DMS79 (cell line): Measurements from ENCODE around the gene MGA.
A peak's percentile ranks its signal among the peaks of the same experiment; 100 is the strongest.

ENCODE experiments used
- DNase-seq: peaks from one replicate; lab custom pipeline; 2025; lab: John Stamatoyannopoulos, UW

Gene MGA

DNA sequence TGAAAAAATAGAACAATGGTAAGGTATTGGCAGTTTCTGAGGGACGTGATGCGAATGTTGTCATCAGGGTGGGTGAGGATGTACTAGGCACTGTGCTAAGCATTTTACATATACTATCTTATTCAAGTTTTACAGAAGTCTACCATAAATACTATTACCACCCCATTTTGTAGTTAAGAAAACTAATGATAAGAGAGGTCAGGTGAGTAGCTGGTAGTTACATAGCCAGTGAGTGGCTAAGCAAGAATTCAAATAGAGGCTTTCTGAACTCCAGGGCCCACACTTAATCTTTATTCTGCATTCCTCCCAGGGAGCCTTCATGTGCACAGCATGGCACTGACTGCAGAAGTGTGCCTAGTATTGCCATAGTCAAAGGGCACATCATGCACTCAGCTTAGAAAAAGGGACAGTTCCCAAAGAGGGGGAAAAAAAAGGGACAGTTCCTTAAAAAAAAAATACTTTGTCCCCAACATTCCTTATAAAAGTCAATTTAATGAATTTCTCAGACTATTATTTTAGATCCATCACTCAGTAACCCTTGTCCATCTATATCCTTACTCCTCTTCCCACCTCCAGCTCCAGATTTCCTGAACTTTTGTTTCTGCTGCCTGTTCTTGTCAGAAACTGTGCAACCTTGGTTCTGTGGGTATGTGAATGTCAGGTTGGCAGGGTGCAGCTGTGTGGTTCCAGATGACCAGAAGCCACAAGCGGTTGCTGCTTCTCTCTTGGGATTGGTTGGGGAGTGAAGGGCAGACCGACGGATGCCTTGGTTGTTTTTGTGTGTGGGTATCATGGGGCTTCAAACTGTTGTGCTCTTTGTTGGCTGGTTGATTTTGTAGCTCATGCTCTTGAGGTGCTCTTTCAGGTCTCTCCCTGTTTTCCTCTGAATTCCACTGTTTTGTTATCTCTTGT is 122.4 kb downstream of the MGA start:
- DNase-seq, result no peak

DNA sequence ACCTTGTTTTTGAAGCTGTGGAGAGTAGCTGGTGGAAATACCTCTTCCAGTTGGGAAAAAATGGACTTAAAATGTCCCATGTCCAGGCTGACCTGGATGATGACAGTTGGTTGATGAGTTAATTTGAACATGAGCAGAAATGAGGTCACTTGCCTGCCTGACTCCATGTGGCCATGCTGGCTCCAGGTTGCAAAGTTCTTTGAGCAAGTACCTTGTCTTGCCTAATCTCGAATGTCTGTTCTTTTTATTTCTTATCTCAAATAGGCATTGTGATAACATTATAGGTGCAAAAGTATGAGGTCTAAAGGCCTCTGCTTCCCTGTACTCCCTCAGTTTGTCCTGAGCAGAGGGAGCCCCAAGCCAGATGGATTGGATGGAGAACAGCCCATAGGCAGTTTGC is 123.1 kb downstream of the MGA start:
- no peak for DNase-seq

DNA sequence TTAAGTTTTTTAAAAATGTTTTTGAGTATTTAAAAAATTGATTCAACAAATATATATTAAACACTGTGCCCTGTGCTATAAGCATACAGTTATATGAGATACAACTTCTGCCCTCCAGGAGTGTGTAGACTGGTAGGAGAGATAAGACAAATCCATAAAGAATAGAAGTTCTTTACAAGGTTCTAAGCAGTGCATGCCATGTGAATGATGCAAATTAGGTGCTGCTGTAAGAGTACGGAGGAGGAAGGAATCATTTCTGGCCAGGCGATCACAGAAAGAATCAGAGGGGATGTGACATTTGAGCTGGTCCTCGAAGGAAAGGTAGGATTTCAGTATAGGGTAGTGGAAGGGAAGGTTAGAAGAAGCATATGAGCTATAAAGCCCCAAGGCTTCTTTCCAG is 128.1 kb downstream of the MGA start:
- no peak for DNase-seq

DNA sequence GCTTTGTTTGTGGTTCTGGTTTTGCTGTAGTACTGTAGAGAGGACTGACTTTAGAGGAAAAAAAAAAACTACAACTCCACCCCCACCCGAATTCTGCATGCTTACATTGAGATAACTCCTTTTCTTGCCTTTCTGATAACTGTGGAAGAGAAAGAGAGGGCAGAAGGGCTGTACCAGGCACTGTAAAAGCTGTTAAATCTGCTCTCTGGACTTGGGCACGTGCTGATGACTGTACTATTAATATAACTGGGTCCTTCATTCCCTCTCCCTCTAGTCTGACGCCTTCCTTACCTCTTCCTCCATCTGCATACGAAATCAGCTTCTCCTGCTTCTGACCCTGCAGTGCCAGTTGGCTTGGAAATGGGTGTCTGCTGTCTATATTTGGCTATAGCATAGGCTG is 129.0 kb downstream of the MGA start:
- no peak for DNase-seq

DNA sequence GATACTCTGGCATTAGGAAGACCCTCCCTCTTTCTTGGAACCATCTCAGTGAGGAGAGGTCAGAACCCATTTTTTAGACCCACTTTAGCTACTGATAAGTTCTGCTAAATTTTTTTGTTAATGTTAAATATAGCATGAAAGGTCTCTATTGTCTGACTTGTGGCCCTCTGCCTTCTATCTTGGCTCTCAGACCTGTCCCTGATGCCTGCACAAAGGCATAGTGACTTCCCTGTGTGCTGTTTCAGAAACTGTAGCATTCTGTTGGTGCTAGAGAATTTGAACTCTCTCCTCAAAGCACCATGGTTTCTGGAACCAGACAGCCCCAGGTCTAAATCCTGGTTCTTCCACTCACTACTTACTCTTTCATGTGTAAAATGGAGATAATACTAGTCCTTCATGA is 129.5 kb downstream of the MGA start:
- DNase-seq, result no peak

DNA sequence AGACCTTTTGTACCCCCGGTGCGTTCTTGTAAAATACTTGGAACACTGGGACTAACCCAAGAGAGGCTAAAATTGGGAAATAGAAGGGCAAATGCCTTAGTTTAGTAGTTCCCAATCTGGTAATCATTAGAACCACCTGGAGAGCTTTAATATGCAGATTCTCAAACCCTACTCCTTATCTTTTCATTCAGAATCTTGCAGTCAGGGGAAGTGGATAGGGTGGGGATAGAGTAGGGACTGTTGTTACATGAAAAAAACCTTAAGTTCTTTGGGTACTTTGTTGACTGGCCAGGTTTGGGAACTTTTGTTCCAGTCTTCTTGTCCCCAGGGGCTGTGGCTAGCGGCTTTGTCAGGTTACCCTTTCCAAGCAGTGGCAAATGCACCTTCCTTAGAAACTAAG is 130.0 kb downstream of the MGA start:
- DNase-seq, result no peak

DNA sequence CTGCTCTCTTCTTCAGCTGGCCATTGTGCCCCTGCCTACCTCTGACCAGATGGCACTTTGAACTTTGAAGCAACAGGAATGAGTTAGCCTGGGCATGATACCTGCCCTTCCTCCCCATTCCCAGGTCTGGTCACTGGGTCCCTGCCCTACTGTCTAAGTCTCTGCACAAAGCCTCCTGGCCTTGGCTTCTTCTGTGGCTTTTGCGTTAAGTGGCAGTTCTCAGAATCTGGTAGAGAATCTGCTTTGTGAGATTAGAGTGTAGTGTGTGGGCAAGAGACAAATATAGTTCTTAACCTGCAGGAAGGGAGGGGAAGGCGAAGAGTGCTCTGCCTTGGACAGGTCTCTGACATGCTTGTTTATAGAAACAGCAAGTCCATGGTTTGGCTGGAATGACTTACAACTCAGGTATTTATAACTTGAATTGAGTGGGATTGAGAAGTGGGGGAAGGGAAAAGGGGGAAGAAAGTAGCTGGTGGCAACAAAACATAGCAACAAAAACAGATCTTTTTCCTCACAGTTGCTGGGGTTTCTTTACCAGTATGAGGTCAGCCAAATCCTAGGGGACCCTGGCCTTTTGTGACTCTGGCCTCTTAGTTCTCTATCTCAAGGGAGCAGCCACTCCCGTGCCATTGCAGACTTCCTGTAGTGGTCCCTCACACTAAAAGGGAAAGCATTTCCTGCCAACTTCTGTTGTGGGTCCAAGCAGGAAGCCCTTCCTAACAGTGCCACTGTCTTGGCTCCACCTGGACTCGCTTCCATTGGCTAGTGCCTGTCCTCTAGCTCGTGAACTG is 130.7 kb downstream of the MGA start:
- DNase-seq, result no peak

DNA sequence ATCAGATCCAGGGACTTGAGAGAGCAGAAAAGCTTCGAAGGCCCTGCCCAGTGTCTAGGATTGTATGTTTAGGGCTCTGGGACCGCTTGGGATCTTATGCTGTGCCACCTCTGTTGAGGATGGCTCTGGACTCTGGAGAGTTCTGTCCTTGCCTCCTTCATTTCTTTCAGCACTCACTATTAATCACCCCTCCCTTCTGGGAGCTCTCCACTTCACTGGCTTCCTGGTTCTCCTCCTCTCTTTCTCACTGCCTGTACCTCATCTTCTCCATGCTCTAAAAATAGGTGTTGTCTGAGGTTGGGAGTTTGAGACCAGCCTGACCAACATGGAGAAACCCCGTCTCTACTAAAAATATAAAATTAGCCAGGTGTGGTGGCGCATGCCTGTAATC is 131.3 kb downstream of the MGA start:
- DNase-seq, result no peak

DNA sequence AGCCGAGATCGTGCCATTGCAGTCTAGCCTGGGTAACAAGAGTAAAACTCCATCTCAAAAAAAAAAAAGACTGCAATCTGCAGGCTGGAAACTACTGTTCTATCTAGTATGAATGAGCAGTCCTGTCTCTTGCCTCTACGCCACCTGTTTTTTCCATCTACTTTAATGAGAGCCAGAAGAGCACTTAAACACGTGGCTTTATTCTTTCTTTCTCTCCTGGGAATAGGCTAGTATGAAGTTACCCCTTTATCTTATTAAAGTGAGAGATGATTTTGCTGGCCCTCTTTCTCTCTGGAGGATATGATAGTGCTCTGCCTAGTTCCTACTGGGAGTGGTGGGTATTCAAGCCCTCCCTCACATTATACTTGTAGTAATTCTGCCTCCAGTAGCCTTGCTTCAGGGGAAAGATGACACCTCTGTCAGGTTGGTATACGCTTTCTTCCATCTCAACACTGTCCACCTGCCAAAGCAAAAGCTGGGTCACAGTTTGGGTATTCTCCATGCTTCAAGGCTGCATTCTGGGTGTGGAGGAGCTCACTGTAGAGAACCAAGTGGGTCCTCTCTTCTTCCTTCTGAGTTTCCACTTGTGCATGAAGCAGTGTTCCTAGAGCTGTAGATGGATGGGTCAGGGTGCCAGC is 131.9 kb downstream of the MGA start:
- DNase-seq, result peak; percentile 19

DNA sequence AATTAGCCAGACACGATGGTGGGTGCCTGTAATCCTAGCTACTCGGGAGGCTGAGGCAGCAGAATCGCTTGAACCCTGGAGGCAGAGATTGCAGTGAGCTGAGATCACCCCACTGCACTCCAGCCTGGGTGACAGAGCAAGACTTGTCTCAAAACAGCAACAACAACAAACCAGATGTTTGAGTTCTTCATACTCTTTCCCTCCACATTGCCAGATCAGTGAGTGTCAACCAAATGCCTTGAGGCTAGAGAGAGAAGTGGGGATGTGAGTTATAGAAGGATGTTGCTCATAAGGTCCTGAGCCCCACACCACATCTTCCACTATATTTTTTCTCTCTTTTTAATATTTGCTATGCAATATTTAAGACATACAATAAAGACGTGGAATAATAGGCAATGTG is 133.9 kb downstream of the MGA start:
- DNase-seq, result no peak

DNA sequence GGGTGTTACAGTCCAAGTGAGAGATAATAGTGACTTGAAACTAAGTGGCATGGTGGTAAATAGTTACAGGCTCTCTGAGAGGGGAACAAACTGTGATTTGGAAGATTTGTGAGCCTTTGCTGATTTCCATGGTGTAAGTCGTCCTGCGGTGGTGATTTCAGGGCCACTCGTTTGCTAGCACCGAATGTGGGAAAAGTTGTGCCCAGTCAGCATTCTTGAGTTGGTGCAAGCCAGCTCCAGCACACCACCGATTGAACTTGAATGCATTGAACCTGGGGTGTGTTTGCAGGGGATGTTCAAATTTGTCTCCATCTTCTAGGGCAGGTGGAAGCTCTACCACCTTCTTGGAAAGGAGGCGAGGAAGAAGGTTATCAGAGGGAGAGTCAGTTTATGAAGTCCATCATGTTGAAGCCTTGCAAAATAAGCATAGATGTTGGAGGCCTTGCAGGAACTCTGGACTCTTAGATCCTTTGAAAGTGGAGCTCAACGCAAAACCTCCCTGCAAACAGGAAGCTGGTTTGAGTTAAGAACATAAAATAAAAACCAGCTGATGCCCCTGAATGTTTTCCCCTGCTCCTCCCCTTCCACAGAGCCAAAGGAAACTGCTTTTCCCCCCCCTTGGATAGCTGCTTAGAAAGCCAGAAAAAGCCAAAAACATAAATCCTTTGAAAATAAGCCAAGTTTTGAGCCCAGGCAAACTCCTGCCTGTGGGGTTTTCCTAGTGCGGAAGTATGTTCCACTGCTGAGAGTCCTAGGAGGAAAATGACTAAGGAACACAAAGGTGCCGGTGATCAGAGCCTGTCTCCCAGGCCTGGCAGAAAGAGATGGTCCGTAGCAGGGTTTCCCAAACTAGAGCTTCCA is 136.0 kb downstream of the MGA start:
- DNase-seq, result no peak

DNA sequence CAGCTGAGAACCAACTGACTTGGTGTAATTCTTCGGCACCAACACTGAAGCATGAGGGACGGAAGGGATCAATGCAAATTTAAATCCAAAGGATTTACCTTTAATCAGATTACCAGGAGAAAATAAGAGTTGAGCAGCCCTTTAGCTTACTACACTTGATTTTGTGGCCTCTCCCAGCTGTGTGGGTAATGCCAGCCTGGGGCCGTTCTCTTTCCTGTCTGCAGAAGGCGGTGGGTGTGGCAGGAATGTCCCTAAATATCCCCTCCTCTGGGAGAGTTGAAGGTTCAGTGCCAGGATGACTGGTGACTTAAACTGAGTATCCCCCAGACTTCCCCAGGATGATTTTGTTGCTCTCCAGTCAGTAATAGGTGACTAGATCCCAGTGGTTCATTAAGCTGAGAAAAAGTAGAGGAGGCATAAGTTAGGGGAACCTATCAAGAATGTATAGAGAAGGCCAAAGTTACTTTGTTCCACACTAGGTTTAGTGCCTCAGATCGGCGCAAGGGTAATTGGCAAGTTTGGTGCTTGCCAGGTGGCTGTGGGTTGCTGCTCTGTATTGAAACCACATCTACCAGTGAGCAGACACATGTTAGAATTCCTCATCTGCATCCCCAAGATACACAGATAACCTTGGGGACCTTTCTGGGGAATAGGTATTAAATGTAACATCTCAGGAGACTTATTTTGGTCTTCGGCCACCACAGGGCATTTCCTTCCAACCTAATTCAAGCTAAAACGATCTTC is 137.2 kb downstream of the MGA start:
- no peak for DNase-seq

DNA sequence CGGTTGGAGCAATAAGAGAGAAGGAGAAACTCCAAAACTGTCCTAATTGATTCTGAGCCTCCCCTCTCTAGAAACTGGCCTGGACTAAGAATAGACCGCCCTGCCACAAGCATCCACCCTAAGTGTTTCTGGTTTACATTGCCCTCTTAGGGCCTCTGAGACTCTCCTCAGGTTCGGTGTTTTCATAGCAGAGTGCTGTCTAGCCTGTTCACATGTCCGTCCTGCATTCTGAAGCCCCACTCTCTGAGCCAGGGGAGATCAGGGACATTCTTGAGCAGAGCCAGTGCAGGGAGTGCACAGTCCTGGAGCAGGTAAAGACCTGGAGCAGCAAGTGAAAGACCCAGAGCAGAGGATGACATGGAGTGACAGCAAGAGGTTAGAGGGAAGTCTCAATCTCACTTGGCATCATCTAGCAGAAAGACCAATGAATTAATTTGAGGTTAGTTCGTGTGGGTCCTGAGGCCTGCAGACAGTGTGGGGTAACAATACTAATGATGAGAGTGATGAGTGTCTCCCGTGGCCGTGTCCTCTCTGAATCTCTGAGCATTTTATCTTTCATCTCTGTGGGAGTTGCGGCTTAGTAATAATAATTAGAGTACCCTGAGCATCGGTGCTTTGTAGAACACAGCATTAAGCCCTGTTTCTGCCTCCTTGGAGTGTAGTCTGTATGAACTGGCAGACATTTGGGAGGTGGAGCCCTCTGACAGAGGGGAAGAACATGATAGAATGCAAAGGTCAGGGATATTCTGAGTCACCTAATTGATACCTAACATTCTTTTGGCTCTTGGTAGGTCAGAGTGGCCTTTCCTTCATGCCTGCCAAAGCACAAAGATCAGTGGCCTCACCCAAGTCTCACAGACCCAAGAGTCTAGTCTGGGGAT is 138.6 kb downstream of the MGA start:
- DNase-seq, result no peak

DNA sequence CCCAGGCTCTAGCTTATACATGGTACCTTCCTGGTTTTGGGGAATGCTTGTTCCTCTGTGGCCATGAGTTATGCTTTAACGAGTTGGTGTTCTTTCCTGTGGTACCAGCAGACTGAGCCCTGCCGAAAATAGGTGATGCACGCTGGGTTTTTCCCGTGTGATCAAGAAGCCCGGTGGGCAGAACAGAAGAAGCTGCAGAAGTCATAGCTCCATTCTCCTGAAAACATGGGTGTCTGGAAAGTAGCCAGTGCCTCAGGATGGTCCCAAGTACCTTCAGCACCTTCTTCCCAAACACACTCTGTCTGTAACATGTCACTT is 139.2 kb downstream of the MGA start:
- DNase-seq, result no peak

DNA sequence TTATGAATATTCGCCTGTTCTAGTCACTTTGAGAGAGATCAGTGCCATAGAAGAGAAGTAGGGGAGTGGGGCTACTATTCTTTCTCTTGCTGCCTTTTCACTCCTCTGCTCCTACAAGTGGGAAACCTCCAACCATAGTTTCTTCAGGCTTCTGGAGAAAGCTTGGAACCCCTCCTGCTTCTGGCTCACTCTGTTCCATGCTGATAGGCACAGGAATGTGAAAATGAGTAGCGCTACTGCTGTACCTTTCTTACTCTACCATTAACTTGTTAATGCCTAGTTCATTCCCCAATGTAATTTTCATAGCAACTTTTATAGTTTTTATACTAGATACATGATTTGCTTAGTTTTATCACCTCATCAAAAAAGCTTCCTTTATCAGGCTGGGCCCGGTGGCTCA is 141.0 kb downstream of the MGA start:
- no peak for DNase-seq

DNA sequence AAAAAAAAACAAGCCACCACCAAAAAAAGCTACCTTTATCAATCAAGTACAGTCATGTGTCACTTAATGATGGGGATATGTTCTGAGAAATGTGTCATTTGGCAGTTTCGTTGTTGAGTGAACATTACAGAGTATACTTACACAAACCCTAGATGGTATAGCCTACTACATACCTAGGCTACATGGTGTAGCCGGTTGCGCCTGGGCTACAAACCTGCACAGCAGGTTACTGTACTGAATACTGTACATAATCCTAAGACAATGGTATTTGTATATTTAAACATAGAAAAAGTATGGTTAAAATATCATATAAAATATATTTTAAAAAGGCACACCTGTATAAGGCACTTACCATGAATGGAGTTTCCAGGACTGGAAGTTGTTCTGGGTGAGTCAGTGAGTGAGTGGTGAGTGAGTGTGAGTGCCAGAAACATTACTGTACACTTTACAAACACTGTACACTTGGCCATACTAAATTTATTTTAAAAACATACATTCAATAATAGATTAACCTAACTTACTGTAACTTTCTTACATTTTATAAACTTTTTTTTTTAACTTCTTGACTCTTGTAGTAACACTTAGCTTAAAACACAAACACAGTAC is 141.7 kb downstream of the MGA start:
- DNase-seq, result no peak

DNA sequence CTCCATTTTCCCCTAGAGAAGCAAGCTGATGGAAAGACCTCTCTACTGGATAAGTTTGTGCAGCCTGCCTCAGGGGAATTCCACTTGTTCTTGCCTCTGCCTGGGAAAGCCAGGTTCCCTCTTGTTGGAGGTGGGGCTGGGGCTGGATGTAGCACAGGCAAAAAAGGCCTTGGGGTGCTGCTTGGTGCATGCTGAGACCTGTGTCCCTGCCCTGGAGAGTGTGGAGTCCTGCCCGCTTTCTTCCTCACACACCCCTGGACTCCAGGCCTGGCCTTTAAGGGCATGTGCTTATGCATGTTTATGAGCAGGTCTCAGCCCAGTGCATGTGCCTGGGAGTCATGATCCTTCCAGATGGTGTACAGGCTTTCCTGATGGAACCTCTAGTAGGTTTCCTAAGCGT is 144.2 kb downstream of the MGA start:
- no peak for DNase-seq

DNA sequence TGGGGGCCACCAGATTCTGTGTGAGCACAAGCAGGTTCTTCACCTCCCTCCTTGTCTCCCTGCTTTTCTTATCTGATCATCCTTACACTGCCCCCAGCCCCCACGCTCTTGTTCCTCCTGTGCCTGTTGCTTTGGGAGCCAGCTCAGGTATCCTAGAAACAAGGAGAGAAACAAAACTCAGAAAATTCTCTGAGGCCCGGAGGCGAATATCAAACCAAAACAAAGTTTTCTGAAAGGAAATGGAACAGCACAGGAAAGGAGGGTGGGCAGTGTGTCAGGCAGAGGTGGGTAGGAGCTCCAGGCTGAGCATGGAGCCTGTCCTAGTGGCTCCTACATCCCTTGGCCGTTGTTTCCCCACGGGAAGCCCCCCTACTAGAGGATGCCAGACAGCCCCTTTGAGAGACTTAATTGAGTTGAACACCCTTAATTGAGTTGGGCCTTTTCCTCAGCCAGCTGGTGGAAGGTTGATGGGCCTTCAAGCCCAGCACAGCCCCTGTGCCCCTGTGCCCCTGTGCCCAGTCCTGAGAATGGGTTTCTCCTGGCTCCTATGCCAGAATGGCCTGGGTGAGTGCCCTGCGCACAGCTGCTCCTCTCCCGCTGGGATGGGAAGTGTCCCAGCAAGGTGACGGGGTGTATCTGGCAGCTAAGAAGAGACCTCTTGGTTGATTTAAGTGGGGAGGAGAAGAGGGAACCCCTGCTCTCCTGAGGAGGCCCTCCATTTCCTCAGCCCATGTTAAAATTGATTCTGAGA is 144.9 kb downstream of the MGA start:
- DNase-seq, result no peak

DNA sequence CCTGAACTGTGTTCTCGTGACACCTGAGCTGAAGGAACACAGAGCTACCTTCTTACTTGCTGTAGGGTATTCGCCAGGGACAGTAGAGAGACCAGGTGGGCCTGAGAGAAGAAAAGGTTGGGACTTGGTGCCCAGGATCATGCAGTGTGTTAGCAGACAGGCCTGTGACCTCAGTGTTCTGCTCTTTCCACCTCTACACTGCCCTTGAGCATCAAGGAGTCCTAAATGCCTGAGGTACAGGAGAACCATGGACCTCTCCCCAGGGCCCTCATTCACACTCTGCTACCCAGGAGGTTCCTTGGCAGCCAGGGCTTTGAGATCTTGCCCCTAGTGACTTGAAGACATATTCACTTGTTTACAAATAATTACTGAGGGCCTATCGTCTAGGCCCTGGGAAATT is 145.5 kb downstream of the MGA start:
- no peak for DNase-seq
